ENCODE data around the gene CRX. TPM values are rescaled to one million over a fixed set of nuclear protein-coding genes. Genes with fewer than 3 reads are reported as not detected.

CRX gene
- total and polyA plus RNA-seq, 2 of the 13 experiments (the other 11 are each of a cell fraction or from before 2014, with no cell fraction given) = not detected

- BruUV-seq (replicated peaks) = no TSS peak
- WGBS (ENCODE audit: low lambda C conversion rate) = 26% methylated on average over 3 of the region's 6 CpGs
- no peak for DNase-seq (ENCODE audit: low spot score)
- Histone ChIP-seq H3K4me2 (ENCODE audit: low read depth, low read length) (no peak overlapping the region), H3K4me3 (replicated peaks in 1 of 3; ENCODE audit: insufficient read depth in 1 of 3, low read depth in 2 of 3, low read length in 3 of 3) (no peak overlapping the region), H3K9ac (ENCODE audit: insufficient read depth, low read depth, low read length) (no peak overlapping the region), H2AFZ (ENCODE audit: low read length) (no peak overlapping the region), H3K36me3 (replicated peaks in 1 of 2; ENCODE audit: control insufficient read depth in 1 of 2, insufficient read depth in 2 of 2, low read length in 2 of 2) (no peaks in the 10 kb centered on the region), H3K27me3 (ENCODE audit: control insufficient read depth in 1 of 2, insufficient read depth in 2 of 2, low read length in 2 of 2) (peaks cover 2 to 23% of the 10 kb centered on the region in 2 experiments; a peak in 3 of 5 replicates), H3K79me2 (ENCODE audit: insufficient read depth, low read length) (no peaks in the 10 kb centered on the region), H3K4me1 (ENCODE audit: insufficient read depth, low read length) (peaks cover 16% of the 10 kb centered on the region; the same call in 1 of the 2 replicates), H4K20me1 (ENCODE audit: insufficient read depth, low read length) (no peaks in the 10 kb centered on the region), H3K27ac (ENCODE audit: extremely low read length, insufficient read depth, low read length) (no peak overlapping the region), H3K9me3 (ENCODE audit: low read length) (no peaks in the 10 kb centered on the region)
- intact Hi-C loops (cut with micrococcal nuclease; ENCODE audit: unreplicated experiment) = no loop called here
- ATAC-seq = 0 out of 3 replicates have a peak, but pooled peaks have one; percentile 23
- in situ Hi-C loops (cut with HindIII; ENCODE audit: extremely low pct_ligation_motif_present, low pct_unique_long_range_greater_than_20kb) = no loop called here
- ChIA-PET CTCF (ENCODE audit: low intra/inter-chr PET ratio, low total read pairs) (interaction anchor here (0.7 kb wide), 1 partner anchor 34 kb away, joined by 3 read pairs; no protein-coding TSS in a partner anchor), POLR2A (no interaction called here)
- FAIRE-seq = no peak
- TF ChIP-seq NR2F6 (IDR thresholded peaks at IDR 0.05) (no peak), NR2F6 (CRISPR knock-in tag; IDR thresholded peaks at IDR 0.05) (no peak), ZNF761 (CRISPR knock-in tag; conservative IDR thresholded peaks at IDR 0.05) (no peak), CHD4 (IDR thresholded peaks at IDR 0.05; ENCODE audit: borderline replicate concordance, low read length) (no peak), EP300 (IDR thresholded peaks at IDR 0.05; ENCODE audit: low read depth in 2 of 2, low read length in 2 of 2) (no peak), EP300 (CRISPR knock-in tag; IDR thresholded peaks at IDR 0.05; ENCODE audit: borderline replicate concordance) (no peak), MYNN (CRISPR knock-in tag; IDR thresholded peaks at IDR 0.05; ENCODE audit: low read depth) (no peak), DNMT3B (CRISPR knock-in tag; conservative IDR thresholded peaks at IDR 0.05) (no peak), YEATS4 (CRISPR knock-in tag; IDR thresholded peaks at IDR 0.05; ENCODE audit: borderline replicate concordance) (no peak), ZNF274 (CRISPR knock-in tag; IDR thresholded peaks at IDR 0.05) (no peak)
- TF ChIP-seq, protein P1, sequence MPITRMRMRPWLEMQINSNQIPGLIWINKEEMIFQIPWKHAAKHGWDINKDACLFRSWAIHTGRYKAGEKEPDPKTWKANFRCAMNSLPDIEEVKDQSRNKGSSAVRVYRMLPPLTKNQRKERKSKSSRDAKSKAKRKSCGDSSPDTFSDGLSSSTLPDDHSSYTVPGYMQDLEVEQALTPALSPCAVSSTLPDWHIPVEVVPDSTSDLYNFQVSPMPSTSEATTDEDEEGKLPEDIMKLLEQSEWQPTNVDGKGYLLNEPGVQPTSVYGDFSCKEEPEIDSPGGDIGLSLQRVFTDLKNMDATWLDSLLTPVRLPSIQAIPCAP (CRISPR knock-in tag; IDR thresholded peaks at IDR 0.05; ENCODE audit: low read depth) = no peak
- TF ChIP-seq, protein P2, sequence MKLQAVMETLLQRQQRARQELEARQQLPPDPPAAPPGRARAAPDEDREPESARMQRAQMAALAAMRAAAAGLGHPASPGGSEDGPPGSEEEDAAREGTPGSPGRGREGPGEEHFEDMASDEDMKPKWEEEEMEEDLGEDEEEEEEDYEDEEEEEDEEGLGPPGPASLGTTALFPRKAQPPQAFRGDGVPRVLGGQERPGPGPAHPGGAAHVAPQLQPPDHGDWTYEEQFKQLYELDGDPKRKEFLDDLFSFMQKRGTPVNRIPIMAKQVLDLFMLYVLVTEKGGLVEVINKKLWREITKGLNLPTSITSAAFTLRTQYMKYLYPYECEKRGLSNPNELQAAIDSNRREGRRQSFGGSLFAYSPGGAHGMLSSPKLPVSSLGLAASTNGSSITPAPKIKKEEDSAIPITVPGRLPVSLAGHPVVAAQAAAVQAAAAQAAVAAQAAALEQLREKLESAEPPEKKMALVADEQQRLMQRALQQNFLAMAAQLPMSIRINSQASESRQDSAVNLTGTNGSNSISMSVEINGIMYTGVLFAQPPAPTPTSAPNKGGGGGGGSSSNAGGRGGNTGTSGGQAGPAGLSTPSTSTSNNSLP (IDR thresholded peaks at IDR 0.05; ENCODE audit: low read depth, low read length) = no peak
Observed at GRCh38 chr19:47824396-47824795, 2.7 kb downstream of the CRX start.

Data from HepG2 (cell line).